DOHH2 (cell line): ENCODE data around the gene OSBPL1A.

Experiments used
- EZH2phosphoT487 ChIP-seq: fragments of 200-600 bp; sonication (generic); IDR thresholded peaks from 2 replicates; pipeline ENCODE4 v1.6.1; 2017; ENCODE audit warnings: borderline replicate concordance, mild to moderate bottlenecking, antibody characterized with exemption, low read length, moderate library complexity, mixed read lengths
- TF ChIP-seq, protein P1 (sequence below): fragments of 200-600 bp; sonication (generic); IDR thresholded peaks from one replicate; pipeline ENCODE4 v1.5.1; 2014; ENCODE audit warnings: antibody characterized with exemption, mild to moderate bottlenecking, low read depth, low read length; ENCODE audit not compliant: poor library complexity, severe bottlenecking

DNA sequence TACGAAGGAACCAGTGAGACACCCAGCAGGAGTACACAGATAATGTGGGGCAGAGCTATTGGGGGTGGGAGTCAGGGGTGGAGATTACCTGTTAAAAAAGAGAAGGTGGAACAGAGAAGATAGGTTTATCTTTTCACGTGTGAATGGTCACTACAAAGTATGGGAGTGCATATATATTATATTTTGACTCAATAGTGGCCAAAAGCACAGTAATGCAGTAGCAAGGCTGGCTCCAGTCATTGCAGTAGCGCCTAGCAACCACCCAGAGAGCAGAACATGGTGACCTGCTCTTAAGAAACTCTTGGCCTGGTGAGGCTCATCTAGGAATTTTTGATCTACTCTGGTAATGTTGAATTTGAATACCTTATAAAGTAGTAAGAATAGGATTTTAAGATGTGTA, 29.9 kb upstream of the OSBPL1A start:
- TF ChIP-seq, protein P1, sequence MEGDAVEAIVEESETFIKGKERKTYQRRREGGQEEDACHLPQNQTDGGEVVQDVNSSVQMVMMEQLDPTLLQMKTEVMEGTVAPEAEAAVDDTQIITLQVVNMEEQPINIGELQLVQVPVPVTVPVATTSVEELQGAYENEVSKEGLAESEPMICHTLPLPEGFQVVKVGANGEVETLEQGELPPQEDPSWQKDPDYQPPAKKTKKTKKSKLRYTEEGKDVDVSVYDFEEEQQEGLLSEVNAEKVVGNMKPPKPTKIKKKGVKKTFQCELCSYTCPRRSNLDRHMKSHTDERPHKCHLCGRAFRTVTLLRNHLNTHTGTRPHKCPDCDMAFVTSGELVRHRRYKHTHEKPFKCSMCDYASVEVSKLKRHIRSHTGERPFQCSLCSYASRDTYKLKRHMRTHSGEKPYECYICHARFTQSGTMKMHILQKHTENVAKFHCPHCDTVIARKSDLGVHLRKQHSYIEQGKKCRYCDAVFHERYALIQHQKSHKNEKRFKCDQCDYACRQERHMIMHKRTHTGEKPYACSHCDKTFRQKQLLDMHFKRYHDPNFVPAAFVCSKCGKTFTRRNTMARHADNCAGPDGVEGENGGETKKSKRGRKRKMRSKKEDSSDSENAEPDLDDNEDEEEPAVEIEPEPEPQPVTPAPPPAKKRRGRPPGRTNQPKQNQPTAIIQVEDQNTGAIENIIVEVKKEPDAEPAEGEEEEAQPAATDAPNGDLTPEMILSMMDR = no peak
- TF ChIP-seq EZH2phosphoT487 = no peak
